GOT3 (cell line): Measurements from ENCODE around the gene INF2.
"Not testable (repeated sequence)": the region's sequence is repeated elsewhere in the genome, so short reads cannot be mapped to it uniquely, and the experiment has no call there.

ENCODE experiments used
- DNase-seq: peaks from one replicate; lab custom pipeline; 2025; ENCODE audit warnings: mixed read lengths; lab: John Stamatoyannopoulos, UW

The INF2 gene

GRCh38 chr14:104734991-104735779, 45.8 kb downstream of the INF2 start:
- DNase-seq = no peak

GRCh38 chr14:104735830-104736642, 46.6 kb downstream of the INF2 start:
- no peak for DNase-seq

- DNase-seq = no peak
These were observed 49.1 kb downstream of the INF2 start for GRCh38 chr14:104738375-104739019.

GRCh38 chr14:104739026-104739425, 49.6 kb downstream of the INF2 start:
- no peak for DNase-seq

GRCh38 chr14:104739546-104740516, 50.4 kb downstream of the INF2 start:
- DNase-seq = no peak

- no peak for DNase-seq
These were observed 51.8 kb downstream of the INF2 start for GRCh38 chr14:104741108-104741802.

- DNase-seq = no peak
These were observed 52.4 kb downstream of the INF2 start for GRCh38 chr14:104741803-104742251.

GRCh38 chr14:104742586-104743455, 53.4 kb downstream of the INF2 start:
- no peak for DNase-seq

- no peak for DNase-seq
These were observed 54.3 kb downstream of the INF2 start for GRCh38 chr14:104743461-104744380.

- no peak for DNase-seq
These were observed 55.1 kb downstream of the INF2 start for GRCh38 chr14:104744484-104744883.

- no peak for DNase-seq
These were observed 56.0 kb downstream of the INF2 start for GRCh38 chr14:104745431-104745830.

GRCh38 chr14:104746071-104746545, 56.7 kb downstream of the INF2 start:
- DNase-seq = no peak

- no peak for DNase-seq
These were observed 57.6 kb downstream of the INF2 start for GRCh38 chr14:104746934-104747481.

GRCh38 chr14:104747876-104748275, 58.5 kb downstream of the INF2 start:
- no peak for DNase-seq

GRCh38 chr14:104749111-104749649, 59.8 kb downstream of the INF2 start:
- DNase-seq = no peak

GRCh38 chr14:104750056-104750752, 60.8 kb downstream of the INF2 start:
- DNase-seq = no peak

GRCh38 chr14:104750753-104751057, 61.3 kb downstream of the INF2 start:
- not testable (repeated sequence) for DNase-seq
